GM12872 (cell line): ENCODE data around the gene AHNAK2.

Experiments used
- CTCF ChIP-seq: IDR thresholded peaks from 3 replicates; pipeline ENCODE4 v1.5.1; 2011; ENCODE audit warnings: low read depth, mild to moderate bottlenecking, low read length, moderate library complexity; ENCODE audit not compliant: insufficient read depth

The AHNAK2 gene

GRCh38 chr14:104966981-104967385, 11.2 kb downstream of the AHNAK2 start:
- TF ChIP-seq CTCF = no peak

- no peak for TF ChIP-seq CTCF
Observed at GRCh38 chr14:104966261-104966865, 11.8 kb downstream of the AHNAK2 start.

GRCh38 chr14:104965561-104966231, 12.5 kb downstream of the AHNAK2 start:
- TF ChIP-seq CTCF = no peak

GRCh38 chr14:104964546-104964945, 13.6 kb downstream of the AHNAK2 start:
- TF ChIP-seq CTCF = no peak

- no peak for TF ChIP-seq CTCF
Observed at GRCh38 chr14:104957146-104958113, 20.7 kb downstream of the AHNAK2 start.

GRCh38 chr14:104956290-104956890, 21.8 kb downstream of the AHNAK2 start:
- no peak for TF ChIP-seq CTCF

GRCh38 chr14:104955396-104955770, 22.8 kb downstream of the AHNAK2 start:
- TF ChIP-seq CTCF = no peak
